HFF-Myc (cell line): Measurements from ENCODE around the gene GYPC.
"Not testable (repeated sequence)": the region's sequence is repeated elsewhere in the genome, so short reads cannot be mapped to it uniquely, and the experiment has no call there.

Source experiments
- DNase-seq: peaks from one replicate; pipeline ENCODE4 v3.0.0-alpha.2; 2011; ENCODE audit warnings: low read depth; ENCODE audit errors: extremely low read depth
- H3K4me3 ChIP-seq: replicated peaks from 2 replicates; pipeline ENCODE4 v1.5.1; 2011; ENCODE audit warnings: low read depth, mild to moderate bottlenecking, control low read depth, low read length
- CTCF ChIP-seq: IDR thresholded peaks from 2 replicates; pipeline ENCODE4 v1.5.1; 2012; ENCODE audit warnings: mild to moderate bottlenecking, low read depth, low read length, control low read depth; ENCODE audit errors: missing control alignments

The GYPC gene

GRCh38 chr2:126707941-126708340 is 52.0 kb downstream of the GYPC start:
- no peak for DNase-seq
- H3K4me3 ChIP-seq, result no peak overlapping the region
- TF ChIP-seq CTCF, result no peak

GRCh38 chr2:126714191-126714965 is 58.4 kb downstream of the GYPC start:
- DNase-seq, result no peak
- no peak for TF ChIP-seq CTCF
- H3K4me3 ChIP-seq, result no peak overlapping the region

GRCh38 chr2:126715111-126715510 is 59.2 kb downstream of the GYPC start:
- DNase-seq, result no peak
- no peak overlapping the region for H3K4me3 ChIP-seq
- TF ChIP-seq CTCF, result no peak

GRCh38 chr2:126715576-126716406 is 59.8 kb downstream of the GYPC start:
- H3K4me3 ChIP-seq, result no peak overlapping the region
- no peak for TF ChIP-seq CTCF
- no peak for DNase-seq

GRCh38 chr2:126717277-126717676 is 61.3 kb downstream of the GYPC start:
- DNase-seq, H3K4me3 ChIP-seq: not testable (repeated sequence)

GRCh38 chr2:126717928-126718327 is 62.0 kb downstream of the GYPC start:
- no peak overlapping the region for H3K4me3 ChIP-seq
- no peak for TF ChIP-seq CTCF
- no peak for DNase-seq

- TF ChIP-seq CTCF, result no peak
- no peak for DNase-seq
- H3K4me3 ChIP-seq, result no peak overlapping the region
Measured at GRCh38 chr2:126719191-126719832, 63.4 kb downstream of the GYPC start.
